WI38 (cell line): Measurements from ENCODE around the gene DDX6.
"Not testable (repeated sequence)": the region's sequence is repeated elsewhere in the genome, so short reads cannot be mapped to it uniquely, and the experiment has no call there.

Experiments
- H3K4me3 ChIP-seq: 2 replicates; pipeline ENCODE4 v1.5.1; 2011; ENCODE audit warnings: low read depth, mild to moderate bottlenecking, control low read depth, low read length
- TF ChIP-seq, protein P1 (sequence below): IDR thresholded peaks from 2 replicates; pipeline ENCODE4 v1.5.1; 2012; ENCODE audit warnings: low read depth, mild to moderate bottlenecking, control low read depth, low read length

Gene DDX6

DNA sequence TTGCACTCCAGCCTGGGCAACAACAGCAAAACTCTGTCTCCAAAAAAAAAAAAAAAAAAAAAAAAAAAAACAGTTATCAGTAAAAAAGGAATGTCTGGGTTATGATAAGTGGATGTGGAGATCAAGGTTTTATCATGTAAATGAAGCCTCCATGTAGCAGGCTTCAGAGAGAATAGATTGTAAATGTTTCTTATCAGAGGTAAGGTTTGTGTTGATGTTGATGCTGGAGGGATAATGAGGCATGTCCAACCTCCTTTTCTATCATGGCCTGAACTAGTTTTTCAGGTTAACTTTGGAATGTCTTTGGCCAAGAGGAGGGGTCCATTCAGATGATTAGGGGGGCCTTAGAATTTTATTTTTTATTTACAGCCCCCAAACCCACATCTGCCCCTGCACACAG is 76.1 kb downstream of the DDX6 start:
- no peak overlapping the region for H3K4me3 ChIP-seq
- TF ChIP-seq, protein P1, sequence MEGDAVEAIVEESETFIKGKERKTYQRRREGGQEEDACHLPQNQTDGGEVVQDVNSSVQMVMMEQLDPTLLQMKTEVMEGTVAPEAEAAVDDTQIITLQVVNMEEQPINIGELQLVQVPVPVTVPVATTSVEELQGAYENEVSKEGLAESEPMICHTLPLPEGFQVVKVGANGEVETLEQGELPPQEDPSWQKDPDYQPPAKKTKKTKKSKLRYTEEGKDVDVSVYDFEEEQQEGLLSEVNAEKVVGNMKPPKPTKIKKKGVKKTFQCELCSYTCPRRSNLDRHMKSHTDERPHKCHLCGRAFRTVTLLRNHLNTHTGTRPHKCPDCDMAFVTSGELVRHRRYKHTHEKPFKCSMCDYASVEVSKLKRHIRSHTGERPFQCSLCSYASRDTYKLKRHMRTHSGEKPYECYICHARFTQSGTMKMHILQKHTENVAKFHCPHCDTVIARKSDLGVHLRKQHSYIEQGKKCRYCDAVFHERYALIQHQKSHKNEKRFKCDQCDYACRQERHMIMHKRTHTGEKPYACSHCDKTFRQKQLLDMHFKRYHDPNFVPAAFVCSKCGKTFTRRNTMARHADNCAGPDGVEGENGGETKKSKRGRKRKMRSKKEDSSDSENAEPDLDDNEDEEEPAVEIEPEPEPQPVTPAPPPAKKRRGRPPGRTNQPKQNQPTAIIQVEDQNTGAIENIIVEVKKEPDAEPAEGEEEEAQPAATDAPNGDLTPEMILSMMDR, result no peak

DNA sequence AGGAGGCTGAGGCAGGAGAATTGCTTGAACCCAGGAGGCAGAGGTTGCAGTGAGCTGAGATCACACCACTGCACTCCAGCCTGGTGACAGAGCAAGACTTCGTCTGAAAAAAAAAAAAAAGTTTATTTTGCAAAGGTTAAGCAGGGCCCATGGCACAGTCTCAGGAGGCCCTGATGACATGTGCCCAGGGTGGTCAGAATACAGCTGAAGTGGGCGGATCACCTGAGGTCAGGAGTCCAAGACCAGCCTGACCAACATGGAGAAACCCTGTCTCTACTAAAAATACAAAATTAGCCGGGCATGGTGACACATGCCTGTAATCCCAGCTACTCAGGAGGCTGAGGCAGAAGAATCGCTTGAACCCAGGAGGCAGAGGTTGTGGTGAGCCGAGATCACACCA is 76.5 kb downstream of the DDX6 start:
- not testable (repeated sequence) for H3K4me3 ChIP-seq

- H3K4me3 ChIP-seq, result no peak overlapping the region
- TF ChIP-seq, protein P1, result no peak
These were observed 82.7 kb downstream of the DDX6 start for GRCh38 chr11:118708296-118708695.

GRCh38 chr11:118706546-118706825 is 84.5 kb downstream of the DDX6 start:
- TF ChIP-seq, protein P1, result no peak
- no peak overlapping the region for H3K4me3 ChIP-seq

- H3K4me3 ChIP-seq, result no peak overlapping the region
- TF ChIP-seq, protein P1, result no peak
These were observed 85.0 kb downstream of the DDX6 start for GRCh38 chr11:118705791-118706545.

DNA sequence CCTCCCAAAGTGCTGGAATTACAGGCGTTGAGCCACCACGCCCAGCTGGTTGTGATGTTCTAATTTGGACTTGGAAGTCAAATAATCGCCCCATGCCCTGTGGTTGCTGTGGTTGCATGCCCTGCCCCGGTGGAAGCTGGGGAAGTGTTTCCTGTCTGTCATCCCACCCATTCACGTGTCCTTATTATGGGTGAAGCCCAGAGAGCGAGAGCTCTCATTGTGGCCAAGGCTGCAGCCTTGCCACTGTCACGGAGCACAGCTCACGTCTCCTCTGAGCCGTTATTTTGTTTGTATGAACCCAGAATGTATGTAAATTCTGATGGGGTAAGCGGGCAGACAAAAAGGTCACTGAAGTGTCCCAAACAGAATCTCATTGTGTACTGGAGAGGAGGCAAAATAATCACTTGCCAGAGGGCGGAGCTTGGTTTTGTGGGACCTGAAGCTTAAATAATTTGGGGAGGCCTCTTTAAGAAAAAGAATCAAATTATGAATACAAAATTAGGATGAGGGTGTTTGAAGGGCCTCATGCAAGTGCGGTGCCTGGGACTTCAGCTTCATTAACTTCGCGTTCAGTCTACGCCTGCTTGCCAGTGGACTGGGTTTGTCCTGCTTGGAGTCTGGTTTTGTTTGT is 85.7 kb downstream of the DDX6 start:
- TF ChIP-seq, protein P1, result no peak
- H3K4me3 ChIP-seq, result no peak overlapping the region

GRCh38 chr11:118703563-118704106 is 87.3 kb downstream of the DDX6 start:
- TF ChIP-seq, protein P1, result no peak

More at GRCh38 chr11:118703563-118704106, 87.3 kb downstream of the DDX6 start:
- H3K4me3 ChIP-seq, result no peak overlapping the region
